ENCODE measurements around the gene AQP7.
"Not testable (repeated sequence)": the region's sequence is repeated elsewhere in the genome, so short reads cannot be mapped to it uniquely, and the experiment has no call there.

Gene AQP7

DNA sequence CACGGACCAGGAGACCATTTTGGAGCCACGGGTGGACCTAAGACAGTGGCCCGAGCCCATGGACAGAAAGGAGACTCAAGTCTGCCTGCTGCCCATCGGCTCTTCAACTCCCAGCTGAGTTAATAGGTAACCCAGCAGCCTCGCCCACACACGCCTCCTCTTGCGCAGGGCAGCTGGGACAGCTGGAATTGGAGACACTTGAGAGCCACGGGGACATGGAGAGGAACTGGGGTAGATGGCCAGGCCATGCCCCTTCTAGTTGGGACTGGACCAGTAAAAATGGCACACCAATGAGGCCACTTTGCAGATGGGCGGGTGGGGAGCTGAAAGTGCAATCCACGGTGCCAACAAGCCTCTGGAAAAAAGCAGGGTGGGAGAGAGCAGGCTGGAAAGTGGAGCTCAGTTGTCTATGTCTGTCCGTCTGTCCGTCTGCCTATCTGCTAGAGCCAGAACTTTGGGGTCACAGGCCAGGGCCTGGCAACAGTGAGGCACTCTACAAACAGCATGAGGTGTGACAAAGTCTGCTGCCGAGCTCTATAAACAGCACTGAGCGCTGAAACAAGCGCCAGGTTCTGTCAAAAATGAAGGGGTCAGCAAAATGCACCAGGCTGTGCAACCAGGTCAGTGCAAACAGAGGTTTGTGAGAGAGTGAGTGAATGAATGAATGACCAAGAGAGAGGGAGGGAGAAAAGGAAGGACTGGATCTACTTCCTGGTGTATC is 7.0 kb downstream of the AQP7 start:
- not testable (repeated sequence) for DNase-seq (ENCODE audit: low read depth in 3 of 3)

DNA sequence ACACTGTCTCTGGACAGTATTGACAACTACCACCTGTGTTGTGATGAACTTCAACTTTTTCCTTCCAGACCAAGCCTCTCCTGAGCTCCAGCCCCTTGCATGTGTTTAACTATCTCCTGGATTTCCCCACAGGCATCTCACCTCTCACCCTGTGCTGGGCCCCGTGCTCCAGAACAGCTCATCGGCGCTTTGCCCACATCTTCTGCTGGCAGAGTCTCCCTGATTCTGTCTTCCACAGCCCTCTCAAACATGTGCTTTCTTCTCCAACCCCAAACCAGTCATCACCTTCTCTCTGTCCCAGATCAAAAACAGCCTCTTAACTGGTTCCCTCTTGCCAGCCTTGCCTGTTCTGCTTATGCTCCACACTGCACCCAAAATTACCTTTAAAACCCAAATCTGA is 8.4 kb downstream of the AQP7 start:
- not testable (repeated sequence) for DNase-seq (ENCODE audit: low read depth in 3 of 3)

DNA sequence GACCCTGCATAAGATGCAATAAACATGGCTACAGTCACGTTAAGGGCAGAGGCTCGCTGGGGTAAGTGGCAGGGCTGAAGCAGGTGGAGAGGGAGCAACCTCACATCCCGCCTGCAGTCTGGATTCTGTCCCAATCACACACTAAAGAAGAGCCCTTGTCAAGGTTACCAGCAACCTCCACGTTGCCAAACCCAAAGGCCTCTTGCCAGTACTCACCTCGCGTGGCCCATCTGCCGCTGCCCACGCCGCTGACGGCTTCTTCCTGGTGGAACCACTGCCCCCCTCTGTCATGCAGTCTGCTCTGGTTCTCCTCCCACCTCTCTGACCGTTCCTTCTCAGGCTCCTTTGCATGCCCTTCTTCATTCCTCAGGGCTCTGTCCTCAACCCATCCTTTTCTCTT is 8.8 kb downstream of the AQP7 start:
- DNase-seq (ENCODE audit: low read depth in 3 of 3): no peak

DNA sequence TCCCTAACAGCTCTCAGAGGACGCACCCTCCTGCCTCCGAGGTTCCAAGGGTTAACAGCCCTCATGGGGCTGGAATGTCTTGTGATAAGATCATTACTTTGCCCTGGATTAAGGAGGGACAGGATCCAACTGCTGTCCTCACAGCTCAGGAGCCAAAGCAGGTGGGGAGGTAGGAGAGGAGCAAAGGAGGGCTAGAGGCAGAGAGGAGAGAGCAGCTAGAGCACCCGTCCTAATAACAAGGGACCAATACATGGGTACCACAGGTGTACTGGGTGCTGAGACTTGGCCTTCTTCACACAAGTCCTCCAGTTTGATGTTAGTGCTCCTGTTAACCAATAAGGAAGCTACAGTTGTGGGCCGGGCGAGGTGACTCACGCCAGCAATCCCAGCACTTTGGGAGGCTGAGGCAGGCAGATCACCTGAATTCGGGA is 9.8 kb downstream of the AQP7 start:
- not testable (repeated sequence) for DNase-seq (ENCODE audit: low read depth in 3 of 3)

DNA sequence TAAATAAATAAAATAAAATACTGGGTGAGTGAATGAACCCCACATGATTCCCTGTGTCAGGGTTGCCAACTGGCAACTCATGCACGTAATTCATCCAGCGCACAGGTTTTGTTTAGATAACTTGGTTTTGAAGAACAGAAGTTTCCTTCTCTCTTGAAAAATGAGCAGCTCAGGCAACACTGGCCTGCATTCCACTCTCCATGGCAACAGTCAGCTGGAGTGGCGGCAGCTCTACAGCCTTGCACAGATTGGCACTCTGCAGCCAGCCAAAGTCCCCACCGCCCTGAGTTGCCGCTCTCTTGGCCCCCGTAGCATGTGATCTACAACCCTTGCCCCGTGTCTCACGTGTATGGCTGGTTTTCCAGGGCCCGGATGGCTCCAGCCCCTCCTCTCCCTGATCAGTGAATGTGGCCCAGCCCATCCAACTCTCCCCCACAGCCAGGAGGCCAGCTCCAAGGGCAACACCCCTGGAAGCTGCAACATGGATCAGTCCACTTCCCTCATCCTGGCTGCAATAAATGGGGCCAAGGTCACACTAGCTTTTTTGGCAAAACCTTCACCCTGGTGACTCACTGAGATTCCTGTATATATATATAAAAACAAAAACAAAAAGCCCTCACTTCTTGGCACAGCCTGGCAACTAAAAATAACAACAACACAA is 11.1 kb downstream of the AQP7 start:
- not testable (repeated sequence) for DNase-seq (ENCODE audit: low read depth in 3 of 3)

DNA sequence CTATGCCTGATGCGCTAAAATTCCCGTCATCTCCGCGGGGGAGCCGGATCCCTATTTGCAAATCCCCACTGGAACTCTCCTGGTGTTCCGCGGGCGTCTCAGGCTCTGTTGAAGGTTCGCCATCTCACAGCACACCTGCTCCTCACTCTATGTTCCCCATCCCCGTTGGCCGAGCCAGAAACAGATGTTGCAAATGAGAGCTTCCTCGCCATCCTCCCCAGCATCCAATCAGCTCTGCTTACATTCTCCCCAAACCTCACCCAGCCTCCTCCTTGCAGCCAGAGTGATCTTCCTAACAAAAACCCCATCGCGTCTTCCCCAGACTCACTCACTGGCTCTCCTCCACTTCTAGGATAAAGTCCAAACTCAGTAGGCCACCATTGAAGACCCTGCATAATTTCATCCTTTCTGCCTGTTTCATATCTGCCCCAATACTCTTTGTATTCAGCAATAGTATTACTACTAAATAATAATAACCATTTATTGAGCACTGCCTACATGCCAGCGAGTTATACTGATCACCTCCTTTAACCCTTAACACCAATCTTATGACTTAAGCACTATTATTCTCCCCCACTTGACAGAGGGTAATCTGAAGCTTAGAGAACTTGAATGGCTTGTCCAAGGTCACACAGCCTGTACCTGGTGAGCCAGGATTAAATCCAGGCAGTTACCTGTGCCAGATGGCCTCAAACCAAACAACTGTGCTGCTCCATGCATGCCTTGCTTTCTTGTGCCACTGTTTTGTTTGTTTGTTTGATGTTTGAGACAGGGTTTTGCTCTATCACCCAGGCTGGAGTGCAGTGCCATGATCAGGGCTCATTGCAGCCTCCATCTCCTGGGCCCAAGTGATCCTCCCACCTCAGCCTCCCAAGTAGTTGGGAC is 14.0 kb downstream of the AQP7 start:
- no peak for DNase-seq (ENCODE audit: low read depth in 3 of 3)

DNA sequence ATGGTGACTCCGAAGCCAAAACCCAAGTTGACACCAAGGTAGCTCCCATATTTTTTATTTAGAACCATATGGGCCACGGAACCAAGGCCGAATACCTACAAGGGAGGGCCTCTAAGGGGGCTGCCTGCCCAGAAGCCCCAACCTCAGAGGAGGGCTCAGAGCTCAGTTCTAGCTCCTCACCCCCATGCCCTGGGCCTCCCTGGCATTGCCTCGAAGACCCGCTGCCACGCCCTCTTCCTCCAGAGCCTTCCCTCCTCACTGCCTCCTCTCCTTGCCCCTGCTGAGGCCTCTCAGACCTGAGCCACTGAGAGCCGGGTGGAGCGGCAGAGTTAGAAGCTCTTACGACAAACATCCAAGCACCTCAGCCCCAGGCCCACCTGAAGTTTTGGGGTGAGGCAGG is 15.4 kb downstream of the AQP7 start:
- DNase-seq (ENCODE audit: low read depth in 3 of 3): not testable (repeated sequence)

DNA sequence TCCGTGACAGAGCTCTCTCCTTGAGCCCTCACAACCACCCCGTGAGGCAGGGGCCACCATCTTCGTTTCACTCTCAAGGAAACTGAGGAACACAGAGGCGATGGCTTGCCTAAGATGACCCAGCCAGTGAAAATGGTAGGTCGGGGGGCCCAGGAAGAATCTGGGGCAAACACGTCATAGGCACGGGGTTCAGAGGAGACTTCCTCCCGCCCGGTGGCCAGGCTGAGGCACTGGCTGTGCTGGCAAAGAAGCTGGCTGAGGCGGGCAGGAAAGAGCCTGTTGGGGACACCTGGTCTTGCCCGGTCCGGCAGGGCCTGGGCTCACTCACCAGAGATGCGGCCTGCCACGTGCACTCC is 15.7 kb downstream of the AQP7 start:
- not testable (repeated sequence) for DNase-seq (ENCODE audit: low read depth in 3 of 3)

DNA sequence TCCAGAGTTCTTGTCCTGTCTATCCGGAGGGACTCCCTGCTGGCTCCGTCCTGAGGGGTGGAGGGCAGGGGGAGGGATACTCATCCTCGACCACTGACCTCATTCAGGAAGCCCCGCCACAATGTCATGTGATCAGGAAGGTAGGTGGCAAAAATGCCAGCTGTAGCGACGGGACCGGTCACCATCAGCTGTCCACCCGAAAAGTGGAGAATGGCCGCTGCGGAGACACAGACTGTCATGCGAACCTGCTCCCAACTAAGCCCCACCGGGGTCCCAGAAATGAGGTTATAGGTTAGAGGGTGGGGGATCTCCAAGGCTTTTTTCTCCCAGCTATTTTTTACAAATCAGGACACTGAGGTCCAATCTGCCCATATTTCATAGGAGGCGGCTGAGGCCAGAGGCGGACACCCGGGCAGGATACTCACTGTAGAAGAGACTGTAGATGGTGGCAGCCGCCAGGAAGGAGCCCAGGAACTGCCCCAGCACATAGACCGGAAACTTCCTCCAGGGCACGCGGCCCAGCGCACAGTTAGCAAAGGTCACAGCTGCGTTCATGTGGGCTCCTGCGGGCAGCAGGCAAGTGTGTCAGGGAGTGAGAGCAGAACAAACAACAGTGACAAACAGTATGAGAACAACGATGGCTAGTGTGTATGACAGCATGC is 16.3 kb downstream of the AQP7 start:
- DNase-seq (ENCODE audit: low read depth in 3 of 3): not testable (repeated sequence)

DNA sequence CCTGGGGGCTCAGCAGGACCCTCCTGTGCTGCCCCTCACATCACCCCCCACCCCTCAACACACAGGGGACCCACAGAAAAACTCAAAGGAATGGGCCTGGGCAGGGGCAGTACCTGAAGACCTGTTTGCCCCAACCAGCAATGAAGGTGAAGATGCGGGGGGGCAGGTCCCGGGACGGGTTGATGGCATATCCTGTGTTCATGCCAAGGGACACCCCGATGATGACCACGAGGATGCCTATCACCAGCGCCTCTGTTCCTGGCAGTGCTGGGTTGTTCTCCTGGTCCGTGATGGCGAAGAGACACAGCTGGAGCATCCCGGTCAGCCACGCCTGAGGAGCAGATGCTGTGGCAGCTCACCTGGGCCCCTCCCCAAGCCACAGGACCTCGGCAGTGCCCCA is 16.8 kb downstream of the AQP7 start:
- not testable (repeated sequence) for DNase-seq (ENCODE audit: low read depth in 3 of 3)

DNA sequence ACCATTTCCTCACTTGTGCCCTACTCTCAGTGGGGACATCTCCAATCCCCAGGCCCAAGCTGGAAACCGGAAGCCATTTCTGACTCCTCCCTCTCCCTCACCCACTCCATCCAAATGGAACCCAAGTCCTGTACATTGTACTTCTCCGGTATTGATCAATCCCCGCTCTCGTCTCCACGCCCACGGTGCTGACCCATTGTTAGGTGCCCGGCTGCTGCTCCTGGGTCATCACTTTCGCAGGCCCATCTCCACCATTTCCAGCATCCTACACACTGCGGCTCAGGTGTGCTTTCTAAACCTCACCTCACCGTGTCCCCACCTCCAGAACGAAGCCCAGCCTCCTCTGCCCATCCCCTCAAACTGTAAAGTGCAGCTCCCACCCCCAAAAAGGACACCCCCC is 19.0 kb downstream of the AQP7 start:
- not testable (repeated sequence) for DNase-seq (ENCODE audit: low read depth in 3 of 3)

DNA sequence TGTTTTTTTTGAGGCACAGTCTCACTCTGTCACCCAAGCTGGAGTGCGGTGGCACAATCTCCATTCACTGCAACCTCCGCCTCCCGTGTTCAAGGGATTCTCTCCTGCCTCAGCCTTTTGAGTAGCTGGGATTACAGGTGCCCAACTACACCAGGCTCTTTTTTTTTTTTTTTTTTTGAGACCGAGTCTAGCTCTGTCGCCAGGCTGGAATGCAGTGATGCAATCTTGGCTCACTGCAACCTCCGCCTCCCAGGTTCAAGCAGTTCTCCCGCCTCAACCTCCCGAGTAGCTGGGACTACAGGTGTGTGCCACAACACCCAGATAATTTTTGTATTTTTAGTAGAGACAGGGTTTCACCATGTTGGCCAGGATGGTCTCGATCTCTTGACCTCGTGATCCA is 20.0 kb downstream of the AQP7 start:
- DNase-seq (ENCODE audit: low read depth in 3 of 3): not testable (repeated sequence)

DNA sequence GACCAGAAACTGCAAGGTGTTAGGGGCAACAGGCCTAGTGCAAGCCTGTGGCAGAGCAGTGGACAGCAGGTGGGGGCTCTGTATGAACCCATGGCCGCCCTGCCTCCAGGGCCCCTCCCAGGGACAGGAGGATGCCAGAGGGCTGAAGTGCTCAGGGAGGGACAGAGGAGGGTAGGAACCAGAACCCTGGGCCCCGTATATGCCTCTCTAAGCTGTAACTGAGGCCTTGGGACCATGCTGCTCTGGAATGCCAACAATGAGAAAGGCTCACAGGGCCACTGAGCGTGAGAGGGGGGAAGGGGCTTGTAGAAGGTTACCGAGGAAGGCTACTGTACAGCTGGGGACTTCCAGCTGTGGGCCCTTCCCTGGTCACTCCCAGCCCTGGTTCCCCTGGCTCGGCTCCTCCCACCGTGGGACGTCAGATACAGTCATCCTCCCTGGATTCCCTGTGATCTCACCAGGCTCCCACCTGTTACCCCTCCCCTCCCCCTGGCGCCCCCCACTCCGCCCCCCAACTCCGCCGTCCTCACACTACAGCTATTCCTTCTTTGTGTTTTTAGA is 21.1 kb downstream of the AQP7 start:
- DNase-seq (ENCODE audit: low read depth in 3 of 3): no peak

DNA sequence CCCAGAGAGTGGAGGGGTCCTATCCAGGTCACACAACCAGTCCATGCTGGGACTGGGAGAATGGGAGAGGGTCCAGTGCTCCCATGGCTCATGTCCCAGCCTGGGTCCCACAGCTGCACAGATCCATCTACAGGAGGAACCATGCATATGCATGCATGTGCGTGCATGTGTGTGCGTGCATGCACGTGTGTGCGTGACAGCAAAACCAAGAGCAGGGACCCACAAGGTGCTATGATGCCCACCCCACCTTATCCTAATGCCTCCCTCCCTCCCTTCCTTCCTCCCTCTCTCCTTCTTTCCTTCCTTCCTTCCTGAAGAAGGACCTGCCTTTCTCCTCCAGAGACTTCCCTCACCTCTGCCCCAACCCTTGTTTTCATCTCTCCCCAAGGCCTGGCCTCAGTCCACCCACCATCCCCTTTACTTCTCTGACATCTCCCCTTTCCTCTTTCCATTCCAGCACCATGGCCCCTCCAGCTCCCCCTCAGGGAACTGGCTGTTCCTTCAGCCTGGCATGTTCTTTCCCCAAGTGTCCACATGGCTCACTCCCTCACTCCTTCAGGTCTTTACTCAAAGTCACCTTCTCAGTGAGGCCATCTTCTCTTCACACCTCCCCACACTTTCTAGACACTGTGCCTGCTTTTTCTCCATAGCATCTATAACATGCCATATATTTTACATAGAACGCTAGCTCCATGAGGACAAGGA is 21.8 kb downstream of the AQP7 start:
- no peak for DNase-seq (ENCODE audit: low read depth in 3 of 3)

DNA sequence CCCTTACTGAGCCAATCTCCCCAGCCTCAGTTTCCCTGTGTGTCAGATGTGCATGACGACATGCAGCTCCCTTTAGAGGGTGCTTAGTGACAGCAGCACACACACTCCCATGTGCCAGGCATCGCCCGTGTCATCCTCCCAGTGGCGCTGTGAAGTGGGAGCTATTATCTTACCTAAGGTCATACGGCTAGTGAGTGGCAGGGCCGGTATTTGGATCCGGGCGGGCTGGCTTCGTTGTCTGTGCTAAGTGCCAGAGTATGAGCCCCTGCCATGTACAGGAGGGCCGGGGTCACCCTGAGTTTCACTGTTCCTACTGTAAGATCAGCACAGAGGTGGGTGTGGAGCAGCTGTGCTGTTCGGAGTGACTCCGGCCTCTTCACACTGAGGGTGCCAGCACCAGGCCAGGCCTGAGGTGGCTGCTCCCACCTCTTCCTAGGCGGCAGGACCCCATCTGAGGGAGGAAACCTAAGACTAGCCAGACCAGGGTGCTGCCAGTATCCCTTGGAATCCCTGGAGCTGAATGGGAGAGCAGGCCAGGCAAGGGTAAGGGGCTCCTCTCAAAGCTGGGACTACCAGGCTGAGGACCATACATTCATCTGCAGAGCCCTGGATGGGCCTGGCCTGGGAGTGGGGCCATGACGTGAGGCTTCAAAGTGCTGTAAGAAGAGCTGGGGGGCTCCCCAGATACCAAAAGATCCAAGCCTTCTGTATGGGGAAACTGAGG is 22.5 kb downstream of the AQP7 start:
- no peak for DNase-seq (ENCODE audit: low read depth in 3 of 3)

DNA sequence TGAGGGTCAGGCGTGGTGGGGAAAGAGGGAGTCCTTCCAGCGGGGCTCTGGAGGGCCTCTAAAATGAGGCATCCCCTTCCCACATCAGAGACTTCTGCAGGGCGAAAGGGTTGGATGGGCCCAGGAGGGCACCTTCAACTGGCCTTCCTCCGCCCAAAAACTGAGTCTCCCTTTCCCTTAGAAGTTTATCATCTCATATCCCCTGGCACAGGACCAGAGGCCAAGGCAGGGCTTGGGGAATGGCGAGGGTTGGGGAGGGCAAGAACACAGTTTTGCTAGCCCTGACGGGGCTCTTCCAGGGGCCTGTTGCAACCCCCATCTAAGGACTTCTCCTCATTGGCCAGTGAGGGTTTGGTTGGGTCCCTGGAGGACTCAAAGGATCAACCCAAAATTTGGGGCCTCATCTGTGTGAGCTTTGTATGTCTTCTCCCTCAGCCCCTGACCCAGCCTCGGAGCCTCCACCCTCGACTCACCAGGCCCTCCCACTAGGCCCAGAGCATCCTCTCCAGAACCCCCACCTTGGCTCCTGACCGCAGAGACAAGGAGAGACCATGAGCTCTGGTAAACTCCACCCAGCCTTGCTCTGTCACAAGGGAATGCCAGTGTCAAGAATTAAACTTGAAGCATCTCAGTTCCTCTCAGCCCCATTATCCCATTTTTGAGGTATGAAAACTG is 24.1 kb downstream of the AQP7 start:
- no peak for DNase-seq (ENCODE audit: low read depth in 3 of 3)

DNA sequence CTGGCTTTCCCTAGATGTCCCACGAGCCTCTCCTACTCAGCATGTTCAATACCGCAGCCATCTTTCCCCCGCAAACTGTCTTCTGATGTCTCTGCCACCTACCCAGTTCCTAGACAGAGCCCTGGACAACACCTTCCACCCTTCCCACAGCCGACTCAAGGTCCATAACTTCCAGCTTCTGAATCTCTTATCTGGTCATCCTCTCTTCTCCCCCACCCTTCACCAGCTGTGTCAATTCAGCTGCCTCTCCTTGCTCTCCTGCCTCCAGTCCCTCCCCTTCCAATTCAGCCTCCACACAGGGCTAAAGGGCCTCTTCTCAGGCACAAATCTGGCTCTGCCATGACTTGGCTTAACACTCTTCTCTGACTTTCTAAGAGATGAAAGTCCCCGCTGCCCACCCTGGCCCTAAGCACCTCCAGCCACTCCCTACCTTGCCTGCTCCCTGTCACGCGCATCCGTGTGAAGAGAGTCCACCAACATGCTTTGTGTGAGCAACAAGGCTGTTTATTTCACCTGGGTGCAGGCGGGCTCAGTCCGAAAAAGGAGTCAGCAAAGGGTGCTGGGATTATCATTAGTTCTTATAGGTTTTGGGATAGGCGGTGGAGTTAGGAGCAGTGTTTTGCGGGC is 25.2 kb downstream of the AQP7 start:
- DNase-seq (ENCODE audit: low read depth in 3 of 3): no peak

DNA sequence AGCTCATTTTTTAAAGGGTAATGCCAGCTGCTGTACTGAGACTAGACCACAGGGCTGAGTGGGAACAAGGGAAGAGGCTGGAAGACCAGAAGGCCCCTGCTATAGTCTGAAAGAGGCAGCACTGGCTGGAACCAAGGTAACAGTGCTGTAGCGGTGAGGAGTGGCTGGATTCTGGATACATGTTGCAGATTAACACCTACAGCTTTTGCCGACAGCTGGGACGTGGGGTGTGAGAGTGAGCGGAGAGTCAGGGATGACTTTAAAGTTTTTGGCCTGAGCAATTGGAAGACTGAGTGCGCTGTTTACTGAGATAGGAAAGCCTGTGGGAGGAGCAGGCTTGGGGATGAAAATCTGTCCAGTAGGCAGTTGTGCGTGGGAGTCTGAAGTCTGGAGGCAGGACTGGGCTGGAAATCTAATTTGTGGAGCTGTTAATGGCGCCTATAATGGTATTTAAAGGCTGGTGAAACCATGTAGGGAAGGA is 26.5 kb downstream of the AQP7 start:
- no peak for DNase-seq (ENCODE audit: low read depth in 3 of 3)

DNA sequence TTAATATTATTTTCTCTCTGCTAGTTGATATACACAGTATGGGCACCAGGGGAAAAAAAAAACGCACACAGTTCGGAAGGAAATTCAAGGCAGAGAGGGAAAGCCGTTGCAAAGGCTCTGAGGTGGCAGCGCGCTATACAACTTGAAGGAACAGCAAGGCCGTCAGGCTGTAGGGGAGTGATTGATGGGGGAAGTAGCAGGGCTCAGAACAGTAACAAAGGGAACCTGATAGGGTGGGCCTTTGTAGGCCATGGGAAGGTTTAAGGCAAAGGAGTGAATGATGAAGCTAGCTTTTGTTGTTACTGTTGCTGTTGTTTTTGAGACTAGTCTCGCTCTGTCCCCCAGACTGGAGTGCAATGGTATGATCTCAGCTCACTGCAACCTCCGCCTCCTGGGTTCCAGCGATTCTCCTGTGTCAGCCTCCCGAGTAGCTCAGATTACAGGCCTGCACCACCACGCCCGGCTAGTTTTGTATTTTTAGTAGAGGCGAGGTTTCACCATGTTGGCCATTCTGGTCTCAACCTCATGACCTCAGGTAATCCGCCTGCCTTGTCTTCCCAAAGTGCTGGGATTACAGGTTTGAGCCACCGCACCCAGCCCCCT is 27.0 kb downstream of the AQP7 start:
- DNase-seq (ENCODE audit: low read depth in 3 of 3): no peak
